ENCODE results near the gene PNKP.

PNKP gene

DNA sequence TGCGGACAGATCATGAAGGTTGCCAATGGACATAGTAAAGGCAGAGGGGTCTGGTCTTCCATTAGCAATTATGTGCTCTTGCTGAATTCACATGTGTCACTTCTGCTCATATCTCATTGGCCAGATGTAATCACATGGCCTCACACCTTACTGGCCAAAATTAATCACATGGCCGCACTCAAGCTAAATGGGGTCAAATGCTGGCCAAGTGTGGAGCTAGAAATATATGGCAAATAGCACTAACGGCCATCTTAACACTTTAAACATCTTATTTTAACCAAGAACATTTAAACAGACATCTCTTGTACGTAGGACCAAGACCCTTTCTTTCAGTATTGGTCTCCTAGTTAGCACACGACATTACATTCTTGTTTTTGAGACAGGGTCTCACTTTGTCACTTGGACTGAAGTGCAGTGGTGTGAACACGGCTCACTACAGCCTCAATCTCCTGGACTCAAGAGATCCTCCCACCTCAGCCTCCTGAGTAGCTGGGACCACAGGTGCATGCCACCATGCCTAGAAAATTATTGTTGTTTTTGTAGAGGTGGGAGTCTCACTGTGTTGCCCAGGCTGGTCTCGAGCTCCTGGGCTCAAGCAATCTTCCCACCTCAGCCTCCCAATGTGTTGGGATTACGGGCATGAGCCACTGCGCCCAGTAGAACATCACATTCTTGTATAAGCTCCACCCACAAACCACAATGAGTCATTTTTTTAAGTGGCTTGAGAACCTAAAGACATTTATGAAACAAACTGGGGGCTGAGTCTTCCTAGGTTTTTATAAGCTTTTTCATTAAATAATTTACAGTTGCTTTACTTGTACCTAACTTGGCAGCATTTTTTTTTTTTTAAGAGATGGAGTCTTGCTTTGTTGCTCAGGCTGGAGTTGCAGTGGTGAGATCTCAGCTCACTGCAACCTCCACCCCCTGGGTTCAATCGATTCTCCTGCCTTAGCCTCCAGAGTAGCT, 19.4 kb downstream of the PNKP start:
- DNase-seq (ENCODE audit: low spot score) = no peak

DNA sequence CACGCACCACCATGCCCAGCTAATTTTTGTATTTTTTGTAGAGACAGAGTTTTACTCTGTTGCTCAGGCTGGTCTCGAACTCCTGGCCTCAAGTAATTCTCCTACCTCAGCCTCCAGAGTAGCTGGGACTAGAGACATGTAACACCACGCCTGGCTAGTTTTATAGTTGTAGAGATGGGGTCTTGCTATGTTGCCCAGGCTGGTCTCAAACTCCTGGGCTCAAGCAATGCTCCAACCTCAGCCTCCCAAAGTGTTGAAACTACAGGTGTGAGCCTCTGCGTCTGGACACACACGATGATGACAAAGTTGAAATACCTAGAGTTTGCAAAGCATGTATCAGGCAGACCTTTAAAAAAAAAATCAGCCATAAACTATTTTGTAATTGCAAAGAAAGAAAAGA, 21.0 kb downstream of the PNKP start:
- no peak for DNase-seq (ENCODE audit: low spot score)

DNA sequence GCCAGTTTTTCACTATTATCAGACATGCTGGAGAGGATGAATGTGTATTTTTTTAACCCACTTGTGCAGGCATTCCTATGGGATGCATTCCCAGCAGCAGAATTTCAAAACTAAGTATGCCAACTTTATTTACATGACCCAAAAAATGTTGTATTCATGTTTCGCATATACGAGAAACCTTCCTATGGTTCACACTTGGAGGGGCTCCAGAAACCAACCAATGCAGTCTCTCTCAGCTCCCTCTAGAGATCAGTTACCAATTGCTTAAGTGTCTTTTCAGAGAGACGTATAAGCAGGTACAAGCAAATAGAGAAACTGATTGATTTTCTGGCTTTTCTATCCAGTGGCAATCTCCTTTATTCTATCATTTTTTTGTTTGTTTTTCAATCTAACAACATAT, 22.0 kb downstream of the PNKP start:
- DNase-seq (ENCODE audit: low spot score) = no peak

DNA sequence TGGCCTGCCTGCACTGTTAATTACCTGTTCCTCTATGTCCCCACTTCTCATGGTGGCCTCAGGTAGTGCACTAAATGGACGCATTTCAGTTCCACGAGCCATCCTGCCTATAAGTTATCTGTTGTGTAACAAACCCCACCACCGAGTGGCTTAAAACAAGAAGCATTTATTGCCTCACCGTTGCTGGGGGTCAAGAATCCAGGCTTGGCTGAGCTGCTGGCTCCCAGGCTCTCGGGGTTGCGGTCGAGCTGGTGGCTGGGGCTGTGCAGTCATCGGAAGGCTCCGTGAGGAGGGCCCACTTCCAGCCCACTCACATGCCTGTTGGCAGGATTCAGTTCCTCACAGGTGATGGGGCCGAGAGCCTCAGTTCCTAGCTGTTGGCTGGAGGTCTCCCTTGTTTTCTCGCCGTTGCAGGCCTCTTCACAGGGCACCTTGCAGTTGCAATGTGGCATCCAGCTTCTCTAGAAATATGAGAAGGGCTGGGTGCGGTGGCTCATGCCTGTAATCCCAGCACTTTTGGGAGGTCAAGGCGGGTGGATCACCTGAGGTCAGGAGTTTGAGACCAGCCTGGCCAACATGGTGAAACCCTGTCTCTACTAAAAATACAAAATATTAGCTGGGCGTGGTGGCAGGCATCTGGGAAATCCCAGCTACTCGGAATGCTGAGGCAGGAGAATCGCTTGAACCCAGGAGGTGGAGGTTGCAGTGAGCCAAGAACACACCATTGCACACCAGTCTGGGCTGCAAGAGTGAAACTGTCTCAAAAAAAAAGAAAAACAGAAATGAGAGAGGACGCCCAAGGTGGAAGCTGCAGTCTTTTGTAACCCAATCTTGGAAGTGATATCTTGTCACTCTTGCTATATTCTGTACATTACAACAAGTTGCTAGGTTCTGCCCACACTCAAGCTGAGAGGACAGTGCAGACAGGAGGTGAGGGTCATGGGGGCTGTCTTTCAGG, 23.0 kb downstream of the PNKP start:
- DNase-seq (ENCODE audit: low spot score) = no peak

DNA sequence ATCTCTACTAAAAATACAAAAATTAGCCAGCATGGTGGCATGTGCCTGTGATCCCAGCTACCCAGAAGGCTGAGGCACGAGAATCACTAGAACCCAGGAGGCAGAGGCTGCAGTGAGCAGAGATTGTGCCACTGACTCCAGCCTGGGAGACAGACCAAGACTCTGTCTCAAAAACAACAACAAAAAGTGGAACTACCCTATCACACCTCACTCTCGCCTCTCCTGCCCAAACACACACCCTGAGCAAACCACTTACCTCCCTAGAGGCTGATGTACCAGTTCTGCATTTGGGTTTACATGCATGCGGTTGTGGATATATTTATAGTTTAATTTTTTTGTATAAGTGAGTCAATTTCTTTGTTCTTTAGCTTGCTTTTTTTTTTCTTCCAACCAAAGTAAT, 24.1 kb downstream of the PNKP start:
- no peak for DNase-seq (ENCODE audit: low spot score)

DNA sequence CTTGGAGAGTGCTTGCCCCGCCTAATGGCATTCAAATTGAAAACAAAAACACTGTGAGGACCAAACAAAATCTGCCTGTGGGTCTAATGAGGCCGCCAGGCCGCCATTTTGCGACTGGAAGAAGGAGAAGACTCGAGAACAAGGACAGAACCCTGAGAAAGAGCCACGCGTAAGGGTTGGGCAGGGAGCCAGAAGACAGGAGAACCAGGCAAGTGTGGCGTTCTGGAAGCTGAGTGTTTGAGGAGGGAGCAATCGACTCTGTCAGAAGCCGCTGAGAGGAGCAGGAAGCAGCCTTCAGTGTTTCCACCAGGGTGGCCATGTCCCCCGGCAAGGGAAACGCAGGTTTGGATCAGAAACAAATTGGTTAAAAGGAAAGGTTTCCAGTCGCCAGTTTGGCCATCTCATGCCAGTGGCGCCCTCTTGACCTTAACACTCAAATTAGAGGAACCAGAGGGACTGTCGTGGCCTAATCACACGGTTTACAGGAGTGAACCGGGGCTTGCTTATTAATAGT, 26.6 kb downstream of the PNKP start:
- no peak for DNase-seq (ENCODE audit: low spot score)

DNA sequence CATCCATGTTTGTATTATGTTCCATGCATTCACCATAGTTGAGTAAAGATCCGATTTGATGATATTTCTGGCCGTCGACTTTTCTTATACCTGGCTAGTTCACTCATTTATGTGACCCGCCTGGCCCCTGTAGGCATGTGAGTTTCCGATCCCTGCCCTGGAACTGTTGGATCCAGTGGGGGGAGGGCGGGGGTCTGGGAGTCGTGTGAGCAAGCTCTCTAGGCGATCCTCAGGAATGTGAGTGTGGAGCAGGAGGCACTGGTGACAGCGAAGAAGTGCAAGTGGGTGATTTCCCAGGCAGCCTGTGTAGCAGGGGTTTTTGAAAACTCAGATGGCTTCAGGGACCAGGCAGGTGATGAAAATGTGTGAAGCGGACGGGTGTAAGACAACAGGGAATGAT, 27.1 kb downstream of the PNKP start:
- DNase-seq (ENCODE audit: low spot score) = no peak

DNA sequence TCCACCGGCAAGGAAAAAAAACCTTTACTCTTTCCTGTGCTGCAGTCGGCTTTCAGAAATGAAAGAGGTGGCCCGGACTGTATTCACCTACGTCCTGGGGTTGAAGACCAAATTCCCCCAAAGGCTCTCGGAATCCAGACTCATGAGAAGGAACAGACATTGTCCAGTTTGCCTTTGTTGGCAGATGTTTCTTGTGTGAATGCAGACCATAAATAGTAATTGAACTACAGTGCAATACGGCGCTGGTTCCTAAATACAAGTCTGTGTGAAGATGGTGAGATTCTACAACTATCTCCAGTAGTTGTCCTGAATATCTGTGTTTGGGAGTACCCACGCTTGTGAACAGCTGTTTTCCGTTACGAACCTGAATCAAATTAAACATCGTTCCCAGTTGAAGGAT, 27.7 kb downstream of the PNKP start:
- no peak for DNase-seq (ENCODE audit: low spot score)

DNA sequence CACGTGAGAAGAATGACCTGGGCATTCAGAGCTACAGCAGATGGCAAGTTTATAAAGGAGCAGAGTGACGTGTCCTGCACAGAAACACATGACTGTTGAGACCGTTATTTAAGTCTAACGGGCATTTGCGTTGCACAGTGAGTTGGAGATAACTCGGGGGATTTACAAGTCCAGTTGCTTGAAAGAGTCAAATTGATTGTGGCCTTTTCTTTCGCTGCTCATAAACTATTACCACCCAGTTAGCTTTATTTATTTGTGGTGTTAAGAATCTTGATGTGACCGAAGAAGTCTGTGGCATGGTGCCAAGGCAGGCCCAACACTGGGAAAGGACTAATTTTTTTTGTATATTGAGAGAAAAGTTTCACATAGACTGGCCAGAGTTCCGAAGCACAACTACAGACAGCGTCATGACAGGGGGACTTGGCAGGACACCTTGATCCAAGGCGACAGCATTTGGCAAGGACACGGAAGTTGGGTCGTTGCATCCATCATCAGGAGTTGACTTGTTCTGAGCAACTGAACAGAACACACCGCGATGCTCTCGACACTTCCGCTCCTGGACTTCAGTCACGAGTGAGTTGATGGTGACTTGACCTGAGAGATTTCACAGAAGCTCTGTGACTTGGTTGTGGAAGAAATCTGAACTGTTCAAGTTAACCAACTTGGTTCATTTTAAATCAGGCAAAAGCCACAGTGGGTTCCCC, 28.3 kb downstream of the PNKP start:
- no peak for DNase-seq (ENCODE audit: low spot score)

DNA sequence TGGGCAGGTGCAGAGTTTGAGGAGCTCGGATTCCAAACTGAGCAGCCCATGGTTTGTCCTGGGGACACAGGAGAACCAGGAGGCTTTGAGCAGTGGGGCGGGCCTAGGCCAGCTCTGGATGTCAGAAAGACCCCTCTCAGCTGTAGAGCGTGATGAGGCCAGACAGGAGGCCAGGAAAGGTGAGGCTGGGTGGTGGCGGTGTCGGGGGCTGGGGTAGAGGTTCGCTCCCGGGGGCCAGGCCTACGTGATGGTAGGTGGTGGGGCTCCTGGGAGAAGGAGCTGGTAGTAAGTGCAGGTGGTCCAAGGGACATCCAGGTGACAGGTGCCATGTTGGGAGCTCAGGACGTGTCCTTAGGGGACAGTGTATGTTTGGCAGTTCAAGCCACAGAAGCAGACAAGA, 30.0 kb downstream of the PNKP start:
- no peak for DNase-seq (ENCODE audit: low spot score)

DNA sequence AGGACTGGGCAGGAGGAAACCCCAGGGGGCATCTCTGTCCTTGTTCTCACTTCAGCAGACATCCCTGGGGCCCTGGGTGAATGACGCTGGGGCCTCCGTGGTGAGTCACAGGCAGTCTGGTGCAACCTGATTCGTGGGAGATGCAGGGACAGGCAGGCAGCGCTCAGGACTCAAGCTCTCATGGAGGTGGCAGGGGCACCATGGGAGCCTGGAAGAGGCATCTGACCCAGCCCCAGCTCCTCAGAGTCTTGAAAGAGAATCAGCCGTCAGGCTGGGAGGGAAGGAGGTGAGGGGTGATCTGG, 30.4 kb downstream of the PNKP start:
- no peak for DNase-seq (ENCODE audit: low spot score)

DNA sequence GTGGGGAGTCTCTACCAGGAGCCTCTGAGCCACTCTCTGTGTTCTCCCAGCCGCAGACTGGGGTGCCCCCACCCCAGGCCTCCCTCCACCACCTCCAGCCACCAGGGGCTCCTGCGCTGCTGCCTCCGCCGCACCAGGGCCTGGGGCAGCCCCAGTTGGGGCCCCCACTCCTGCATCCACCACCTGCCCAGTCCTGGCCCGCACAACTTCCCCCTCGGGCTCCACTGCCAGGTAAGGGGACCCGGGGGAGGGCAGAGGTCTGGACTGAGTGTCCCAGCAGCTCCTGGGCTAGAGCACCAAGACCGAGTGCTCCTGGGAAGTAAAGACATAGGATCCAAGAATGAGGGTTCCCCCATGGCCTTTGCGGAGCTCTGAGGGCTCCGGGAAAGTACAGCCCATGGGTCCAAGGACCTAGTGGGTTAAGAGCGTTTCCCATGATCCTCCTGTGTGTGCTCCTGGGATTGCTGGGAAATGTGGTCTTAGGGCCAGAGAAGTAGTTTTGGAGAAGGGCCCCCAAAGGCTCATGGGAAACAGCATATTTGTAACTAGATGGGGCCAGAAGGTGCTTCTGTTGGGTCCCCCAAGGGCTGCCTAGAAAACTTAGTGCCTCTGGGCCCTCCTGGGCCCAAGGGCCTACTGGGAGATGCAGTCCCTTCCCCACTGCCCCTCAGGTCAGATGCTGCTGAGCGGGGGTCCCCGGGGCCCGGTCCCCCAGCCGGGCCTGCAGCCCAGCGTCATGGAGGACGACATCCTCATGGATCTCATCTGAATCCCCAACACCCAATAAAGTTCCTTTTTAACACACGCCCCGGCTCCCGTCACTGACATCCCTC, 31.0 kb downstream of the PNKP start:
- no peak for DNase-seq (ENCODE audit: low spot score)

DNA sequence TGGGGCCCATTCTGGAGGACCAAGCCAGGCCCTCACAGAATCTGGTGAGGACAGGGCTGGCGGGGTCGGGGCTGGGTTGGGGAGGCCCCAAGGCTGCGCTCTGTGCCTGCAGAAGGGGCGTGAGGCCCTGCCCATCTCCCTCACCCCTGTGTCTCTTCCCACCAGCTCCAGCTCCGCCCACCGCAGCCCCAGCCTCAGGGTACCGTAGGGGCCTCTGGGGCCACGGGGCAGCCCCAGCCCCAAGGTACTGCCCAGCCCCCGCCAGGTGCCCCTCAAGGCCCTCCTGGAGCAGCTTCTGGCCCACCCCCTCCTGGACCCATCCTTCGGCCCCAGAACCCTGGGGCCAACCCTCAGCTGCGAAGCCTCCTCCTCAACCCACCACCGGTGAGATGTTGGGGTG, 31.8 kb downstream of the PNKP start:
- no peak for DNase-seq (ENCODE audit: low spot score)

DNA sequence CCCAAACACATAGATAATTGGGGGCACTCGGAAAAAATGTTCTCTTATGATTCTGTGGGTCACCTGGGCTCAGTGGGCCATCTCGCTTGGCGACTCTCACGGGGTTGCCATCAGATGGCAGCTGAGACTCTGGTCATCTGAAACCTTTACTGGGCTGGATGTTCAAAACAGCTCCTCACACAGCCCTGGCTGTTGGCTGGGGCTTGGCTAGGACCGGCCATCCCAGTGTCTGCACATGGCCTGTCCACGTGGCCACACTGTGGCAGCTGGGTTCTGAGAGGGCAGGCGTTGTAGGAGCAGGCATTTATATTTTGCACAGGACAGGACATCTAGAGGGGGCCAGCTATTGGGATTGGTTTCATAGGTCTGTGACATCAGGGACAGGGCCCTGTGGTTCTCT, 33.8 kb downstream of the PNKP start:
- no peak for DNase-seq (ENCODE audit: low spot score)

DNA sequence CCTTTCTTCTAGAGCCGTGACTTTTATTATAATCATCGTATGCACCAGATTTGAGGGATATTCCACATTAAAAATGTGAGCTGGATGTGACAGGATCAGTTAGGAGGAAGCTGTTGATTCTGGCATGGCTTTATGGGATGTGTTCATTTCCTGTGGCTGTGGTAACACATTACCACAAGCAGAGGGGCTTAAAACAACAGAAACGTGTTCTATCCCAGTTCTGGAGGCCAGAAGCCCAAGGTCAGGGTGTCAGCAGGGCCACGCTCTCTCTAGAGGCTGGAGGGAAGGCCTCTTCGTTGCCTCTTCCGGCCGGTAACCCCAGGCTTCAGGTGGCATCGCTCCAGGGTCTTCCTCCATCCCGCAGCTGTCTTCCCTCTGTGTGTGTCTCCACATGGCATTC, 34.8 kb downstream of the PNKP start:
- no peak for DNase-seq (ENCODE audit: low spot score)

DNA sequence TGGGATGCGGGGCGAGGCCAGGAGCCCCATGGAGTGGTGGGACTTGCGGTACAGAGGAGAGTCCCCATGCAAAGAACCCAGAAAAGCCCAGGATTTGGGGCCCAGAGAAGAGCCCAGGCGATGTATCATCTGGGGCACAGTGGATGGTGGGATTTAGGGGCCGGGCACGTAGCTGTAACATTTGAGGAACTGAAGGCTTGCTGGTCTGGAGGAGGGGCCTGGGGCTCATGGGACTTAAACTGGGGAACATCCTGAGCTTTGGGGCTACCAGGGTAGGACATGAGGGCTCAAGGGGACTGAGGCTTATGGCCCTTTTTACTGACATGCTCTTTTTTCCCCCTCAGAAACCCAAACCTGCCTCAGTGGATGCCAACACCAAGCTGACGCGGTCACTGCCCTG, 35.8 kb downstream of the PNKP start:
- no peak for DNase-seq (ENCODE audit: low spot score)

DNA sequence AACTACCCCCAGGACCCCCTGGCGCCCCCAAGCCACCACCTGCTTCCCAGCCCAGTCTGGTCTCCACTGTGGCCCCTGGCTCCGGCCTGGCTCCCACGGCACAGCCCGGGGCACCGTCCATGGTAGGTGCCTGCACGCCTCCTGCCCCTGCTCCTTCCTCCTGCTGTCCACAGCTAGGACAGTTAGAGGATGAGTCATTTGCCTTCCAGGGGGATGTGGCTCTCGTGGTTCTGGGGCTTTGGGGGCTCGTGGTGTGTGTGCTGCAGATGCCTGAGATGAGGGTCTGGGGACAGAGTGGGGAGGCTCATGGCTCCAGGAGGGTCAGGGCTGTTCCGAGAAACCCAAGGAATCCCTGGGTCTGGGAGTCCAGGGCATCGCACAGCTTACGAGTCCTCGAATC, 36.6 kb downstream of the PNKP start:
- no peak for DNase-seq (ENCODE audit: low spot score)

DNA sequence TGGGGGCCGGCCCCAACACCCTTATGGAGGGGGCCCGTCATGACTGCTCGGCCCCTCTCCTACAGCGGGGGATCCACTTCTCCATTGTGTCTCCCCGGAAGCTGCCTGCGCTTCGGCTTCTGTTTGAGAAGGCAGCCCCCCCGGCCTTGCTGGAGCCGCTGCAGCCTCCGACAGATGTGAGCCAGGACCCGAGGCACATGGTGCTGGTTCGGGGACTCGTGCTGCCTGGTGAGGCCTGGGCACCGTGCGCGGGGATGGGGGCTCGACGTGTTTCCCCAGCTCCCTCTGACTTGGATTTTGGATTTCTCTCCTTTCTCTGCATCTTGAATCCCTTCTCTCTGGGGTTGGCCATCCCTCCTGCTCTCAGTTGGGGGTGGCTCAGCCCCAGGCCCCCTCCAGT, 37.7 kb downstream of the PNKP start:
- DNase-seq (ENCODE audit: low spot score) = no peak

DNA sequence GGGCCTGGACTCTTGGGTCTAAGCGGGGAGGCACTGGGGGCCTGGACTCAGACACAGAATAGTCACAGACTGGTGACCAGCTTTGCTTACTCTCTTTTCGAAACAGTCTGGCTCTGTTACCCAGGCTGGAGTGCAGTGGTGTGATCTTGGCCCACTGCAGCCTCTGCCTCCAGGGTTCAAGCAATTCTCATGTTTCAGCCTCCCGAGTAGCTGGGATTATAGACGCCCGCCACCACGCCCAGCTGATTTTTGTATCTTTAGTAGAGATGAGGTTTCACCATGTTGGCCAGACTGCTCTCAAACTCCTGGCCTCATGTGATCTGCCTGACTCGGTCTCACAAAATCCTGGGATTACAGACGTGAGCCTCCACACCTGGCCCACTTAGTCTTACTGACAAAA, 38.2 kb downstream of the PNKP start:
- DNase-seq (ENCODE audit: low spot score) = no peak

DNA sequence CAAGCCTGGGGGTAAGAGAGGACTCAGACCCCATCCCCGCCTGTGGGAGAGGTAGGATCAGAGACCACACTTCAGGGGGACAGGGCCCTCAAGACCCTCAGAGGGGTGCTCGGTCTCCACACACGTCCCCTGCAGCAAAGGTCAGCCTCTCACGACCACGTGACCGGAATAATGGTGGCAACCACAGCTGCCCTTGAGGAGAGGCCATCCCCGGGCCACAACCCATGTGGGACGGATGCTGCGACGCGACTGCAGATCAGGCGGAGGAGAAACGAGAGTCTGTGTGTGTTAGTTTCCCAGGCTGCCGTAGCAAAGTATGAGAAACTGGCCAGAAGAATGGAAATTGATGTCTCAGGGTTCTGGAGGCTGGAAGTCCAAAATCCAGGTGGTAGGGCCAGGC, 40.3 kb downstream of the PNKP start:
- DNase-seq (ENCODE audit: low spot score) = no peak

DNA sequence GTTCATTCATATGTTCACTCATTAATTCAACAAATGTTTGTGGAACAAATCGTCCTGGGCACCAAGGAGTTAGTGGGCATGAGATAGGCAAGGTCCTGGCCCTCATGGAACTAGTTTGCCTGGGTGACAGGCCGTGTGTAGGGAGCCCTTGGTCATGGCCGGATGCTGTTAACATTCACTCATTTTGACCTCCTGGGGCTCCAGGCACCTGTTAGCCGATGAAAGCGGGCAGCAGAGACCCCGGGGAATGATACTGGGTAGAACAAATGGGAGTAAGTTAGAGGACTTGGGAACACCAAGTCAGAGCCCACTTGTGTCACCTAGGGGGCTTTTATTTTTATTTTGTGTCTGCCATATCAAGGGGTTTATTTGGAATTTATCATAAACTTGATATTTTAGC, 42.7 kb downstream of the PNKP start:
- DNase-seq (ENCODE audit: low spot score) = no peak

DNA sequence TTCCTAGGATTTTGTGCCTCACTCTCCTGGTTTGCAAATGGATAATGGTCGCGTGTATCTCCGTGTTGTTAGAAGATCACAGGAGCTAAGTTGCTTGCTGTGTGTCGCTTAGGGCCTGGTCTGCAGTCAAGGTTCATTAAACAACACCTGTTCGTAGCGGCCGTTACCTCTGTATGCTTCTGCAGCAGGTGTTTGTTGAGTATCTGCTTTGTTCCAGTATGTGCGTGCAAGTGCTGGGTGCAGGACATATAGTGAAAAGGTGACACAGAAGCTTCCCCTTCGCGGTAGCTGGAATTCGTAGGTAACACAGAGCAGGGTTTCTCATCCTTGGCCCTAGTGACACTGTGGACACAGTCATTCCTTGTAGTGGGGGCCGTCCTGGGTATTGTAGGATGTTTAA, 43.9 kb downstream of the PNKP start:
- no peak for DNase-seq (ENCODE audit: low spot score)

Data from kidney capillary endothelial cell (primary cell).